BJ (cell line): ENCODE results near the gene WASL. TPM values are rescaled to one million over a fixed set of nuclear protein-coding genes. Genes with fewer than 3 reads are reported as not detected.
"Not testable (repeated sequence)": the region's sequence is repeated elsewhere in the genome, so short reads cannot be mapped to it uniquely, and the experiment has no call there.

Experiments
- CTCF ChIA-PET: fragments of 350-600 bp; formaldehyde crosslinking; extraction: SDS; loops from one replicate; lab custom pipeline; 2021; ENCODE audit warnings: antibody characterized with exemption, inconsistent platforms; lab: Yijun Ruan, JAX
- POLR2A ChIA-PET: fragments of 300-600 bp; sonication (Branson Sonifier 250); formaldehyde crosslinking; extraction: SDS; loops from one replicate; lab custom pipeline; 2021; ENCODE audit warnings: antibody characterized with exemption; lab: Charles Lee
- DNase-seq: peaks from one replicate; pipeline ENCODE4 v3.0.0-alpha.2; 2011; ENCODE audit warnings: low read depth
- H3K27me3 ChIP-seq: 2 replicates; pipeline ENCODE4 v1.6.0; 2011; ENCODE audit warnings: low read length; ENCODE audit not compliant: control insufficient read depth, insufficient read depth
- H3K36me3 ChIP-seq: 2 replicates; pipeline ENCODE4 v1.5.1; 2011; ENCODE audit warnings: low read length; ENCODE audit not compliant: control insufficient read depth, insufficient read depth
- H3K4me3 ChIP-seq: 2 replicates; pipeline ENCODE4 v1.5.1; 2011; ENCODE audit warnings: low read depth, mild to moderate bottlenecking, control low read depth, low read length
- polyA plus RNA-seq: library from polyadenylated mRNA; depleted of rRNA; stranded (reverse); fragments of >200 nt; gene quantifications from 2 replicates; pipeline ENCODE4 v1.2.3, GENCODE V29; 2011
- TF ChIP-seq, protein P1 (sequence below): IDR thresholded peaks from 2 replicates; pipeline ENCODE4 v1.5.1; 2011; ENCODE audit warnings: low read depth, mild to moderate bottlenecking, control low read depth, inconsistent platforms, low read length, moderate library complexity; ENCODE audit not compliant: insufficient read depth

Gene WASL
- polyA plus RNA-seq, 1 experiment = 4.0 TPM

DNA sequence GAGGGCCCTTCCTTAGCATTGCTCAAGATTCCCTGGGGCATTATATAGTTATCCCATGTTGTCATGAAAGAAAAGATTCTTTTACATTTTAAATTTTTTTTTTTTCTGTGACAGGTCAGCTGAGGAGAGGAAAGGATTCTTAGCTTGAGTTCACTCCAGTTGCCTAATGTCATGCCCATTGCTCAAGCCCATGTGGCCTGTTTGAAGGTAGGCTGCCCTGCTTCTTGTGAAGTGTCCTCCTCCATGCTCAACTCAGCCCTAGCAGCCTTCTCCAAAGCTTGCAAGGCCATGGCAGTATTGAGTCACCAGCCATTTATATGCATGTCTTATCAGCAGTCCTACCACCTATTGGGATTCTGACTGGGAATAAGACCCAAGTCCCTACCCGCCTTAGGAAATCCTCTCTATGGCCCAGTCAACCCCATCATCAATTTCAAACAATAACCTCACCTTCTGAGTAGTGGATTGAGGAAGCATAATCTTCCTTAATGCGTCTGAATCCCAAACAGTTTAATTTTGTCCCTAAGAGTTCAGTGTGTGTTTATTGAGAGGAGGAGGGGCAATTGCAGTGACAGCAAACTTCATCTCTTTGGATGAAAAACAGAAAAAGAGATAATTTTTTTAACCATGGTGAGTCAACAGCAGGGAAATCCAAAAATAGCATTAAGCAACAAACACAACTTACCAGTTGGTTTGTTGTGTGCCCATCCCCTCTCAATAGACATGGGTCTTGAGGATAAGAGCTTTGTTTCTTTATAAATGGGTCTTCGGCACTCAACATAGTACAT is 38.6 kb upstream of the WASL start:
- H3K36me3 ChIP-seq = no peaks in the 10 kb centered on the region
- no peak overlapping the region for H3K4me3 ChIP-seq
- ChIA-PET CTCF (interaction anchor here (1.2 kb wide), 1 partner anchor 10 kb away, joined by 5 read pairs; no protein-coding TSS in a partner anchor), POLR2A (no interaction called here)
- TF ChIP-seq, protein P1, sequence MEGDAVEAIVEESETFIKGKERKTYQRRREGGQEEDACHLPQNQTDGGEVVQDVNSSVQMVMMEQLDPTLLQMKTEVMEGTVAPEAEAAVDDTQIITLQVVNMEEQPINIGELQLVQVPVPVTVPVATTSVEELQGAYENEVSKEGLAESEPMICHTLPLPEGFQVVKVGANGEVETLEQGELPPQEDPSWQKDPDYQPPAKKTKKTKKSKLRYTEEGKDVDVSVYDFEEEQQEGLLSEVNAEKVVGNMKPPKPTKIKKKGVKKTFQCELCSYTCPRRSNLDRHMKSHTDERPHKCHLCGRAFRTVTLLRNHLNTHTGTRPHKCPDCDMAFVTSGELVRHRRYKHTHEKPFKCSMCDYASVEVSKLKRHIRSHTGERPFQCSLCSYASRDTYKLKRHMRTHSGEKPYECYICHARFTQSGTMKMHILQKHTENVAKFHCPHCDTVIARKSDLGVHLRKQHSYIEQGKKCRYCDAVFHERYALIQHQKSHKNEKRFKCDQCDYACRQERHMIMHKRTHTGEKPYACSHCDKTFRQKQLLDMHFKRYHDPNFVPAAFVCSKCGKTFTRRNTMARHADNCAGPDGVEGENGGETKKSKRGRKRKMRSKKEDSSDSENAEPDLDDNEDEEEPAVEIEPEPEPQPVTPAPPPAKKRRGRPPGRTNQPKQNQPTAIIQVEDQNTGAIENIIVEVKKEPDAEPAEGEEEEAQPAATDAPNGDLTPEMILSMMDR = no peak
- H3K27me3 ChIP-seq = no peaks in the 10 kb centered on the region
- DNase-seq = no peak

DNA sequence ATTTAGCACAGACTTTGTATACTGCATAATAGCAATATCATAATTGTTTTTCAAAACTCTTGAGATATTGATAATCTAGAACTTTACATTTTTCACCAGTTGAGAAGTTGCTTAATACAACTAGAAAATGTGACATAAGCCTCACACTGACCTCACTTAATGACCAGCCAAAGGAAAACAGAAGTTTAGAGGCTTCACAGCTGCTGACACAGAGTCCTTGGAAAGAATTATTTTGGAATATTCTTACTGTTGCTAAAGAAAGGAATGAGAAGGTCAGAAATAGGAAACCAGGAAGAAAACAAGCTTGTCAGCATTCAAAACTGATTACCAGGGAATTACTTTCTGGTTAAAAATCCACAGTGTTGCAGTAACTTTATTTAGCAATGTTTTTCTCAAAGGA is 35.5 kb upstream of the WASL start:
- no peak overlapping the region for H3K4me3 ChIP-seq
- POLR2A ChIA-PET = no interaction called here
- no peak for DNase-seq
- CTCF ChIA-PET = interaction anchor here (1.2 kb wide), 1 partner anchor 13 kb away, joined by 4 read pairs; no protein-coding TSS in a partner anchor
- H3K27me3 ChIP-seq = no peaks in the 10 kb centered on the region
- TF ChIP-seq, protein P1 = no peak
- H3K36me3 ChIP-seq = no peaks in the 10 kb centered on the region

DNA sequence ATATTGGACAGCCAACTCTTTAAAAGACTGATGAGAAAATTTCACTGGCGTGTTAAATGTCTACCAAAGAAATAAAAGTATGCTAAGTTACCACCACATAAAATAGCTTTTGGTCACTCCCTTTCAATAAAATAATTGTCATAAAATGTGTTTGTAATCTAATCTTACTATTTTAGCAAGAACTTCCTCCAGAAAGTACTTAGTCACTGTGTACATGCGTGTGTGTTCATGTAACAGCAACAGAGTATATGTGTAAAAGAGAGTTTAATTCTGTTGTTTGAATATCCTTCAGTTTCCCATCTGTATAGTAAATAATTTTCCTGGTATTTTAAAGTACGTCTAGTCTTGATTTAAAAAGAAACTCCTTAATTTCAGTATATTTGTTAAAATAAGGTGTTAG is 35.0 kb upstream of the WASL start:
- ChIA-PET POLR2A (no interaction called here), CTCF (interaction anchor here (1.2 kb wide), 1 partner anchor 13 kb away, joined by 4 read pairs; no protein-coding TSS in a partner anchor)
- no peak for DNase-seq

DNA sequence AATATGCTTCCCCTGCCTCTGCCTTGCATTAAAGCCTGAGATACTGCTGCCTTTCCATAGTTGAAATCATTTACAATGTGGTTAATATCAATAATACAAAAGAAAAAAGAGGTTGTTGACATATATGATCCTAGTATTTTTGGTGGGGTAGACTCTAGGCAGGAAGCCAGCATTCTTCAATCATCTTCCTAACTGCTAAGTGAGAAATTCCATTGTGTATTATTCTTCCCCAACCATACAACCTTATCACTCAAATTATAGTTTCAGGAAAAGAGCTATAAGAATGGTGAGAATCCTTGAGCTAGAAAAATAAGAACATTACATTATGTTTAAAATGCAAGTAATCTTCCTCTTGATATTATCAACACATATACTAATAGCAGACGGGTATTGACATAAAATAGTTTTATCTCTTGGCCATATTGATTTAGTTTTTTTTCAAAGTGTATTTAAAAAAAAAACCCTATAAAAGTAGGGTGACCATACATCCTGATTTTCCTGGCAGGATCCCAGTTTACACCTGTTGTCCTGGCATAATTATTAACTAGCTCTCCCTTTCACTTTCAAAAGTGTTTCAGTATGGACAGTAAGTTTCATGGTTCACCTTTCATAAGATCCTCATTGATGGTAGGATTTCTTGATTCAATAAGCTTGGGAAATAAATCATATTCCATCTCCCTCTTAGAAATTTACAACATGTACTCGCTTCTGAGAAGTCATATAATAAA is 33.4 kb upstream of the WASL start:
- ChIA-PET POLR2A (no interaction called here), CTCF (interaction anchor here (1.3 kb wide), 1 partner anchor 81 kb away, joined by 3 read pairs; no protein-coding TSS in a partner anchor)
- Histone ChIP-seq H3K4me3 (no peak overlapping the region), H3K27me3 (no peaks in the 10 kb centered on the region), H3K36me3 (no peaks in the 10 kb centered on the region)
- TF ChIP-seq, protein P1 = no peak
- no peak for DNase-seq

More for the DNA sequence above, 35.0 kb upstream of the WASL start:
- Histone ChIP-seq H3K4me3 (no peak overlapping the region), H3K36me3 (no peaks in the 10 kb centered on the region), H3K27me3 (no peaks in the 10 kb centered on the region)
- TF ChIP-seq, protein P1 = no peak

DNA sequence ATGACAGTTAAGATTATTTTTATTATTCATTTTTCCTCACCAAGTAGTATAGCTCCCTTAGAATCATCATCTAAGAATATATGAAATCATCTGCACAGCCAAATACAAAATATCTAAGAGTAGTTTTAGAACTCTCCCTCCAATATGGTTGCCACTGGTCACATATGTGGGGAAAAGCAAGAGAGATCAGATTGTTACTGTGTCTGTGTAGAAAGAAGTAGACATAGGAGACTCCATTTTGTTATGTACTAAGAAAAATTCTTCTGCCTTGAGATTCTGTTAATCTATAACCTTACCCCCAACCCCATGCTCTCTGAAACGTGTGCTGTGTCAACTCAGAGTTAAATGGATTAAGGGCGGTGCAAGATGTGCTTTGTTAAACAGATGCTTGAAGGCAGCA is 31.7 kb upstream of the WASL start:
- H3K36me3 ChIP-seq, H3K4me3 ChIP-seq, DNase-seq, POLR2A ChIA-PET, H3K27me3 ChIP-seq: not testable (repeated sequence)
- CTCF ChIA-PET = interaction anchor here (0.6 to 1.3 kb wide), 2 partner anchors 79 to 812 kb away, joined by 3 read pairs; no protein-coding TSS in a partner anchor
